ENCODE measurements around the gene ACO2.

Gene ACO2

DNA sequence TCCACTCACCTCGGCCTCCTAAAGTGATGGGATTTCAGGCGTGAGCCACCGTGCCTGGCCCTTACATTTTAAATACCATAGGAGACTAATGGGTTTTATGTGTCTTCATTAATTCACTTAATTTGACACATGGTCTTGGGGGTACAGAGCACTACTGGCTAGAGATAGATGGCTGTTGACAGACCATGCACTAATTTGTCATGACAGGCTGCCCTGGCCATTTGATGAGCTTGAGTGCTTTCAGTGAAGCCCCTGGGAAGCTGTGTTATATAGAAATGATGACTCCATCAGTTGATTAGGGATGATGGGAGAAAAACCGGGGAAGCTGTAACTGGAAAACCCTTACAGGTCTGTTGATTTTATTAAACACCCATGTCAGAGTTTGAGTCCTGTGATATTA, 7.0 kb upstream of the ACO2 start:
- TF ChIP-seq POLR2A (IDR thresholded peaks at IDR 0.05; ENCODE audit: low read depth, low read length) (no peak), TAF1 (IDR thresholded peaks at IDR 0.05; ENCODE audit: borderline replicate concordance, low read depth, low read length) (no peak), POLR2AphosphoS5 (IDR thresholded peaks at IDR 0.05; ENCODE audit: low read depth, low read length) (no peak)
- no peak for DNase-seq (ENCODE audit: insufficient read length)
- no peak for FAIRE-seq

DNA sequence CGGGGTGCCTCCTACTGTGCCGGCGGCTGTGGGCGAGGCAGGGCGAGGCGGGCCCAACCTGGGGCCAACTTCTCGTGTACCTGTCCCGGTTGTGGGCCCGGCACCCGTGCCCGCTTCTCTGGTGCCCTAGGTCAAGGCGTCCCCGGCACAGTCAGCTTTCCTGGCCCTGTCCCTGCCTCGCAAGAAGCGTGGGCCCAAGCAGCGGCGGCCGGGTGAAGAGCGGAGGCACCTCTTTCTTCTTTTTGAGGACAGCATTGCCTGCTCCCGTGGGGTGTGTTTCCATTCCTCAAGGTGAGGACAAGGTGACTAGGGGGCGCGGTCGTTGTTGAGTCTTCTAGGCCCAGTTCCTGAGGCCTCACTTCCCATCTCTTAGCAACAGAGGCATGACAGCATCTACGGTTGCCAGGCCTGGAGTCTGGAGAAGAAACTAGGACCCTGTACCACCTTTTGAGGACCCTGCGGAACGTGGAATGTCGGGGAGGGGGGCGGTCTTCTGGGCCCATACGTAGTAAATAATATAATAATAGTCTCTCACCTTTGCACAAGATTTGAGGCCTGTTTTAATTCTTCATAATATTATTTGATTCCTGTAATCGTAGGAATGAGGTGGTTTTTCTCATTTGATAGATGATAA, 418 bp downstream of the ACO2 start:
- TF ChIP-seq POLR2AphosphoS5 (IDR thresholded peaks at IDR 0.05; ENCODE audit: low read depth, low read length): no peak
- no peak for TF ChIP-seq POLR2A (IDR thresholded peaks at IDR 0.05; ENCODE audit: low read depth, low read length)
- no peak for FAIRE-seq
- DNase-seq (ENCODE audit: insufficient read length): no peak

DNA sequence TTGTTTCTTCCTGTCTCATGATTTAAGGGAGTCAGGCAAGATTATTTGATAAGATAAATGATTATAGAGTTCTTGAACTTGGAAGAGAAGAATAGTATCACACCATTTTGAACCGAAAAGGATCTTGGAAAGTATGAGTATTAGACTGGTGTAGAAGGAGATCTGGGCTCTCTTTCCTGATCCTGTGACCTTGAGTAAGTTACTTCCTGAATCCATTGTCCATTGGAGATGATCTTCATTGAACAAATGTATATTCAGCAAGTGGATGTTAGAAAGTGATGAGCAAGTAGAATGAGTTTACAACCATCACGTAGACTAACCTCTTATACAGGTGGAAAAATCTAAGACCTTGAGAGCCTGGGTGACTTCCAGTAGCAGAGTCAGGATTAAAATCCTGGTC, 2.0 kb downstream of the ACO2 start:
- no peak for TF ChIP-seq POLR2A (IDR thresholded peaks at IDR 0.05; ENCODE audit: low read depth, low read length)
- TF ChIP-seq POLR2AphosphoS5 (IDR thresholded peaks at IDR 0.05; ENCODE audit: low read depth, low read length): no peak
- TF ChIP-seq TAF1 (IDR thresholded peaks at IDR 0.05; ENCODE audit: borderline replicate concordance, low read depth, low read length): no peak
- FAIRE-seq (no peak), DNase-seq (ENCODE audit: insufficient read length) (no peak)

DNA sequence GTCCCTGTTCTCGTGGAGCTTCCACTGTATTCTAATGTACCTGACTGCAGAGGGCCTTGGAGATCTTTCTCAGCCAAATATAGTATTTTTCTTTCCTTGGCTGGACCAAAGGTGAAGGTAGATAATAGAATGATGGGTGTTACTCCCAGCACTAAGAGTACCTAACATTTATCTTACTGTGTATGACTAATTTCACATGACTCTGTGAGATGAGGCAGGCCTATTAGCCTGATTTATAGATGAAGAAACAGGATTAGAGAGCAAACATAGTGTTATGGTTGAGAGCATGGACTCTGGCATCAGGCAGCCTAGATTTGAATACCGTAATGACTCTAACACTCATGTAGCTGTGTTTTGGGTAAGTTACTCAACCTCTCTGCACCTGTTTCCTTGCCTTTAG, 2.7 kb downstream of the ACO2 start:
- no peak for FAIRE-seq
- TF ChIP-seq TAF1 (IDR thresholded peaks at IDR 0.05; ENCODE audit: borderline replicate concordance, low read depth, low read length) (no peak), POLR2AphosphoS5 (IDR thresholded peaks at IDR 0.05; ENCODE audit: low read depth, low read length) (no peak), POLR2A (IDR thresholded peaks at IDR 0.05; ENCODE audit: low read depth, low read length) (no peak)
- no peak for DNase-seq (ENCODE audit: insufficient read length)

DNA sequence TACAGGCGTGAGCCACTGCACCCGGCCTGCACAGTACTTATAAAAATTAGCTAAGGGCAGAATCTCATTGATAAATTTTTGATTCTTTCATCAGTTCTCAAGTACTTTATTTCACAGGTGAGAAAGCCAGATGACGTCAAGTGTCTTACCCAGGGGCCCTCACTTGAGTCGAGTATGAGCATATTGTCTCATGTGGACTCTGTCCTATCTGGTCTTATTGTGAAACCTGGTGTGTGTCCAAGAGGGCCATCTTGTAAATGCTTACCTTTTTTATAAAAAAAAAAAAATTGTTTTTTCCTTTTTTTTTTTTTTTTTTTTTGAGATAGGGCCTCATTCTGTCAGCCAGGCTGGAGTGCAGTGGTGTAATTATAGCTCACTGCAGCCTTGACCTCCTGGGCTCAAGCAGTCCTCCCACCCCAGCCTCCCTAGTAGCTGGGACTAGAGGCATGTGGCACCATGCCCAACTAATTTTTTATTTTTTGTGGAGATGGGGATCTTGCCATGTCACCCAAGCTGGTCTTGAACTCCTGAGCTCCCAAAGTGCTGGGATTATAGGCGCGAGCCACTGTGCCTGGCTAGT, 6.0 kb downstream of the ACO2 start:
- no peak for FAIRE-seq
- TF ChIP-seq POLR2AphosphoS5 (IDR thresholded peaks at IDR 0.05; ENCODE audit: low read depth, low read length): no peak
- TF ChIP-seq TAF1 (IDR thresholded peaks at IDR 0.05; ENCODE audit: borderline replicate concordance, low read depth, low read length): no peak
- TF ChIP-seq POLR2A (IDR thresholded peaks at IDR 0.05; ENCODE audit: low read depth, low read length): no peak

DNA sequence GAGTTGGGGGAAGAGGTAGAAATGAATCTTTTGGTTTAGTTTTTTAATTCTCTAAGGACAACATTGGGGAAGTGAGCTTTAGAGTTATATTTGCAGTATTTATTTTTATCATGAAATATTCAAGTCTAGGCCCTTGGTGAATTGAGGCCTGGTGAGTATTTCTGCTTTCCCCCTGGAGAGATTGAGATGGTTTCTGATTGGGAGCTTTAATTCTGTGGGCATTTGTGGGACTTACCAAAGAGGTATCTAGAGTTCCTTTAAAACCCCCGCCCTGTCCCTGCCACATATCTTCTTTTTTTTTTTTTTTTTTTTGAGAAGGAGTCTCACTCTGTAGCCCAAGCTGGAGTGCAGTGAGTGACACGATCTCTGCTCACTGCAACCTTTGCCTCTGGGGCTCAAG, 9.6 kb downstream of the ACO2 start:
- DNase-seq (ENCODE audit: insufficient read length): no peak
- FAIRE-seq: peak; percentile 74
- no peak for TF ChIP-seq POLR2AphosphoS5 (IDR thresholded peaks at IDR 0.05; ENCODE audit: low read depth, low read length)

More for the DNA sequence above, 6.0 kb downstream of the ACO2 start:
- DNase-seq (ENCODE audit: insufficient read length): no peak

DNA sequence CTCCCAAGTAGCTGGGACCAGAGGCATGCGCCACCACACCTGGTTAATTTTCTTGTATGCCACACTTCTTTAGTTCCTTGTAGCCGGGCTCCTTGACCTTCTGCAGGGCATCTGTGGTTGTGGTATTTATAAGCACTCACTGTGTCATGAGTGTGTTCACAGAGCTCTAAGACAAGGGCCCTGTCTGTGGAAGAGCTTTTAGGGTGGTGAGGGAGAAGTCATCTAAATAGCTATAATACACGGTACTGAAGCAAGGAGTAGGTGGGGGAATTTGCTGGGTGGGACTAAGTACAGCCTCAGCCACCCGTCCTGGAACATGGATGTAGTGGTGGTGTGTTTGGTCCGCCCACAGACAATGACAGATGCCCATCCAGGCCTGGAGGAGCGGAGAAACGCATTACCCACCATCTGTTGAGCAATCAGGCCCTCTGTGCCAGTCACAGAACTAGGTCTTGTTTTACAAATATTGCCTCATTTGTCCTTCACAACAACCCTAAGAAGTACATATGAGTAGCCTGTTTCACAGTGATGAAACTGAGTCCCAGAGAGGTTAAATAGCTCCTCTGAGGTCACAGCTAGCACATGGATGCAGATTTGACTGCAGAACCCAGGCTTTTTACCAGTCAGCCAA, 10.1 kb downstream of the ACO2 start:
- FAIRE-seq (peak; percentile 78), DNase-seq (ENCODE audit: insufficient read length) (no peak)
- no peak for TF ChIP-seq POLR2A (IDR thresholded peaks at IDR 0.05; ENCODE audit: low read depth, low read length)
- TF ChIP-seq TAF1 (IDR thresholded peaks at IDR 0.05; ENCODE audit: borderline replicate concordance, low read depth, low read length): no peak
- peak; percentile 54; the same call in 1 of the 2 replicates for TF ChIP-seq POLR2AphosphoS5 (IDR thresholded peaks at IDR 0.05; ENCODE audit: low read depth, low read length)

DNA sequence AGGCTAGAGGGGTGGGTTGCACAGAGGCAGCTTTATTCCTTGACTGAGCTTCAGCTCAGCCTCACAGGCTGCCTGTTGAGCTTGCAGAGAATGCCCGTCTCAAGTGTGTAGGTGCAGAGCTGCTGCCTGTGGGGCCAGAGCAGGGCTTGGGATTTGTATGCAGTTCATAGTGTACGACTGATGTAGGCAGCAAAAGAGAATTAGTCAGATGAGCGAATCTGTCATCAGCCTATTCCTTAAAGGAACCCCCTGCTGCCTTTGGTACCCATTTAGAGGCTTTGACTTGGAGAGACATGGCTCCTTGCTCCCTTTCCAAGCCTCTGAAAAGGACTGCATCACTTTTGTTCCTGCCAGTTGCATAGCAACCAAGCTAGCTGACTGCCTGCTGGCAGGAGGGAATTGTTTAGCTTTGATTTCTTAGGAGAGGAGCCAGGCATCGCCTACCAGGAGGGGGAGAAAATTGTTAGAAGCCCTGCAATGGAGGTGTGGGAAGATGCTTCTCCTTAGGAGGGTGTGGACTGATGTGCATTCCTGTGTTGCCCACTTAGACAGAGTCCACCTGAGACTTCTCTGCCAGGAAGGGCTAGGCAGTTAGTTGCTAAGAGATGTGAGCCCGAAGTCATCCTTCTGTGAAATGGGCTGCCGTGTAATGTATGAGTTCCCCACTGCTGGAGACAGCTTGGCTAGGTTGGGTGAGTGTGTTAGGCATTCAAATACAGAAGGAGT, 10.9 kb downstream of the ACO2 start:
- peak; percentile 38 for FAIRE-seq
- no peak for DNase-seq (ENCODE audit: insufficient read length)
- no peak for TF ChIP-seq TAF1 (IDR thresholded peaks at IDR 0.05; ENCODE audit: borderline replicate concordance, low read depth, low read length)
- no peak for TF ChIP-seq POLR2A (IDR thresholded peaks at IDR 0.05; ENCODE audit: low read depth, low read length)
- TF ChIP-seq POLR2AphosphoS5 (IDR thresholded peaks at IDR 0.05; ENCODE audit: low read depth, low read length): no peak

DNA sequence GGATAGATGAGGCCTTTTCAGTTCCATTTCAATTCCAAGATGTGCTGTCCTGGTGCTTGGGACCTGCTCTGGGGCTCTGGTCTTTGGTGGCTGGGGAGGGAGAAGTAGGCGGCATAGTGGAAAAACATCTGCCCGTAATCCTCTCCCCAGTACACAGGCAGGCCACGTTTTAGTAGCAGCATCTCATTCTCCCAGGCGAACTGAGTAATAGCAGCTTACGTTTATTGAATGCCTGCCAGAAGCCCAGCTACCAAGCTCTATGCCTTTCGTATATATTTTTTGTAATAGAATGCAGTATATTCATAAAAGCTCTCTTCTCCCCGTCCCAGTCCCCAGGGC, 11.4 kb downstream of the ACO2 start:
- TF ChIP-seq POLR2A (IDR thresholded peaks at IDR 0.05; ENCODE audit: low read depth, low read length) (no peak), POLR2AphosphoS5 (IDR thresholded peaks at IDR 0.05; ENCODE audit: low read depth, low read length) (no peak), TAF1 (IDR thresholded peaks at IDR 0.05; ENCODE audit: borderline replicate concordance, low read depth, low read length) (no peak)
- no peak for DNase-seq (ENCODE audit: insufficient read length)
- FAIRE-seq: peak; percentile 77

DNA sequence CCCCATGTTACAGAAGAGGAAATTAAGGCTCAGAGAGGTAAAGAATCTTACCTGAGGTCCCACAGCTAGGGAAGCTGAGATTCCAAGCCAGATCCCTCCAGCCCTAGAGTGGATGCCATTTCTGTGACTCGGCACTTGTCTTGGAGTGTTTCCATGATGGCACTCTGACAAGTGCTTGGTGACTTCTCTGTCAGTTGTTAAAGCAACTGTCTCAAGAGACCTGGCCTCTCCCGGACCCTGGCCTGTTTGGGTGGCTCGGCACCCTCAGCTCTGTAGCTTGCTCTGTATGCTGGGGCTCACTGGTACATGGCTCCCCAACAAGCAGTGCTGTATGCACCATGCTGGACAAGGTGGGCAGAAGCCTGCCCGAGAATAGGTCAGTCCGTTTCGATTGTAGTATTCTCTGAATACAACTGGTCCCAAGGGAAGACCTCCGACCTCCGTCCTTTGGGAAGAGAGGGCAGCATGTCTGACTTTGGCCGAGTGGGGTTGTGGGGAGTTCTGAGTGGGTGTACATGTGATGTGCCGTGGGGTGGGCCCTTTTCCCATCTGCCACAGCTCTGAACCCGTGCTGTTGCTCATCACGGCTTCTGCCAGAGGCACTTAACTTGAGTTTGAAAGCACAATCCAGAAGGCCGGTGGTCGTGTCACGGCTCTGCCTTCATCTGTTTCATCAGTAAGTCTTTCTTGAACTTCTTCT, 12.4 kb downstream of the ACO2 start:
- TF ChIP-seq TAF1 (IDR thresholded peaks at IDR 0.05; ENCODE audit: borderline replicate concordance, low read depth, low read length) (no peak), POLR2AphosphoS5 (IDR thresholded peaks at IDR 0.05; ENCODE audit: low read depth, low read length) (no peak), POLR2A (IDR thresholded peaks at IDR 0.05; ENCODE audit: low read depth, low read length) (no peak)
- DNase-seq (ENCODE audit: insufficient read length) (no peak), FAIRE-seq (peak; percentile 70)

DNA sequence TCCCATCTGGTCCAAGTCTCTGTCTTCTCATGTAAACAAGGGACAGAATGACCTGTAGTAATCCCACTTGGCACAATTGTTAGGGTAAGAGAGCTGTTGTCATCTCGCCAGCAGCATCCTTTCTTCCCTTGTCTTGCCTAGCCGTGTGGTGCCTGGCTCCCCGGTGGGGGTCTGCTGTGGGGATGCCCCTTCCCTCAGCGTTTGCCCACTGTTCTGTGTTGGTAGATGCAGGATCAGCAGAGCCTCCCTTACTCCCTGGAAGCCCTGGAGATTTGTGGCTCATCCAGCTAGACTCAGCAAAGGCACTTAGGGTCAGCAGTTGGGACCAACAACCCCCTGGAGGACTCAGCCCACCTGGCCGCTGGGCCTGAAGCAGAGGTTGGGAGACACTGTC, 13.0 kb downstream of the ACO2 start:
- DNase-seq (ENCODE audit: insufficient read length): no peak
- FAIRE-seq: no peak
- TF ChIP-seq POLR2AphosphoS5 (IDR thresholded peaks at IDR 0.05; ENCODE audit: low read depth, low read length) (no peak), POLR2A (IDR thresholded peaks at IDR 0.05; ENCODE audit: low read depth, low read length) (no peak), TAF1 (IDR thresholded peaks at IDR 0.05; ENCODE audit: borderline replicate concordance, low read depth, low read length) (no peak)

Data from GM12892 (cell line).